Stimulated activated naive CD8-positive, alpha-beta T cell treated with anti-CD3 and anti-CD28 coated beads, Interleukin-15, Interleukin-2, amounts not matched to agents 100 ng/mL and 50 ng/mL, for 24 hours (primary cell): Measurements from ENCODE around the gene TNNC1.

Experiments
- H3K27ac Mint-ChIP-seq: one replicate; pipeline ENCODE4 v1.8.0; 2021; ENCODE audit warnings: mild to moderate bottlenecking, mixed read lengths
- H3K27me3 Mint-ChIP-seq: one replicate; pipeline ENCODE4 v1.8.0; 2021; ENCODE audit warnings: mixed read lengths
- H3K36me3 Mint-ChIP-seq: one replicate; pipeline ENCODE4 v1.8.0; 2021; ENCODE audit warnings: low read depth, mixed read lengths
- H3K4me1 Mint-ChIP-seq: one replicate; pipeline ENCODE4 v1.8.0; 2021; ENCODE audit warnings: low read depth, mixed read lengths
- H3K4me3 Mint-ChIP-seq: one replicate; pipeline ENCODE4 v1.8.0; 2021; ENCODE audit warnings: mild to moderate bottlenecking, mixed read lengths
- H3K9me3 Mint-ChIP-seq: one replicate; pipeline ENCODE4 v1.8.0; 2021; ENCODE audit warnings: mixed read lengths

TNNC1 gene

GRCh38 chr3:52443791-52444687 is 9.8 kb downstream of the TNNC1 start:
- Mint-ChIP-seq H3K9me3 (no peaks in the 10 kb centered on the region), H3K36me3 (no peaks in the 10 kb centered on the region), H3K27ac (no peak overlapping the region), H3K27me3 (no peaks in the 10 kb centered on the region), H3K4me3 (no peak overlapping the region), H3K4me1 (no peaks in the 10 kb centered on the region)

GRCh38 chr3:52443268-52443610 is 10.6 kb downstream of the TNNC1 start:
- Mint-ChIP-seq H3K27ac (no peak overlapping the region), H3K4me3 (no peak overlapping the region), H3K36me3 (no peaks in the 10 kb centered on the region), H3K9me3 (no peaks in the 10 kb centered on the region), H3K4me1 (no peaks in the 10 kb centered on the region), H3K27me3 (no peaks in the 10 kb centered on the region)

DNA sequence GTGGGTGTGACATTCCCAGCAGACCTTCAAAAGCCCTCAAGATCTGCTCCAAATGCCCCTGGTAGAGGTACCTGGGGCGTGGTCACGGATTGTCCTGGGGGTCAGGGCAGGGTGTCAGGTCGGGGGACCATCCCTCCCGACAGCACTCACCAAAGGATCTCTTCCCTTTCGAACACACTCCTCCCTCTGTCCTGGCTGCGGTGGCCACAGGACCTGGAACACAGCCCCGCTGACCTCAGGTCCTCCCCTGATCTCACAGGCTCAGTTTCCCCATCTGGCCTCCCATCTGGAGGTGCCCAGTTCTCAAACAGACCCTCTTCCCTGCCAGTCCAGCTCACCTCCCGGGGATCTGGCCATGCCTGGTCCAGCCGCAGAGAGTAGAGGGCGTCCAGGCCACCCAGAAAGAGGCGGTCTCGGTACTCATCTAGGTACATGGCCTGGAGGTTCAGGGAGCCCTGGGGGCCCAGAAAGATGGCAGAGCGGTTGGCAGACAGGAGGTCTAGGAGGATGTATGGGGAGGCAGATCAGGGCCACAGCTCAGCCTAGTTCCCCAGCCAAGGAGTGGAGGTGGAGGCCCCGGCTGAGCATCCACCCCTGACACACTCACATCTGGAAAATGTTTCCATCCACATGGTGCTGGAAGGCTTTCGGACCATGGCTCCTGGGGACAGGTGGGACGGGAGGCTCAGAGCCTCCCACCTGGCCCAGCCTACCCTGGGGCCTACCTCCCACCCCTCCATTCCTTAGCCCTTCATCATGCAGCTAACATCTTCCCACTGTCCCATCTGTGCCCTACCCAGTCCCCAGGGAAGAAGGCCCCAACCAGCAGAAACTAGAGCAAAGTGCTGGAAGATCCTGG is 11.2 kb downstream of the TNNC1 start:
- Mint-ChIP-seq H3K4me3 (no peak overlapping the region), H3K27me3 (no peaks in the 10 kb centered on the region), H3K9me3 (no peaks in the 10 kb centered on the region), H3K36me3 (no peaks in the 10 kb centered on the region), H3K27ac (no peak overlapping the region), H3K4me1 (no peaks in the 10 kb centered on the region)

DNA sequence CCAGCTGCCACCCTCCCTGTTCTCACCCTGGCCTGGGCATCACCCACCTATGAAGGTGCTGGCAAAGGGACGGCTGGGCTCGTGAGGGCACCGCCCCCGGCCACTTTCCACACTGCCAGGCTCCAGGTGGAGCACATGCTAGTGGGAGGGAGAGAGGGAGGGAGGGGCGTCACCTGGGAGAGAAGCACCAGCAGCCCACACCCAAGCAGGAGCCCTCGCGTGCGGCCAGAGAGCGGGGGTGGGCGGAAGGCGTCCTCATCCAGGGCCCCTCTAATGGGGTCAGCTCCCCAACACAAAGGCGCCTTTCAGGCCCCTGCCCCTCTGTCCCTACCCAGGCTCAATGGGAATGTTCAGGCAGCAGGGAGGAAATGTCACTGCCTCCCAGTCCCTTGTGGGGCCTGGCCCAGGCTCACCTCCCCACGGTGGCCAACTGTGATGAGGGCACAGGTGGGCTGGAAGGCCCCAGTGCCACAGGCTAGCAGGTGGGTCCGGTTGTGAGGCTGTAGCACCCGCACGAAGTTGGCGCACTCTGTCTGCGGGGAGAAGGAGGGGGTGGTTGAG is 12.0 kb downstream of the TNNC1 start:
- Mint-ChIP-seq H3K27ac (no peak overlapping the region), H3K27me3 (no peaks in the 10 kb centered on the region), H3K36me3 (no peaks in the 10 kb centered on the region), H3K4me1 (no peaks in the 10 kb centered on the region), H3K4me3 (no peak overlapping the region), H3K9me3 (no peaks in the 10 kb centered on the region)

GRCh38 chr3:52441091-52441771 is 12.6 kb downstream of the TNNC1 start:
- Mint-ChIP-seq H3K4me1 (no peaks in the 10 kb centered on the region), H3K36me3 (no peaks in the 10 kb centered on the region), H3K4me3 (no peak overlapping the region), H3K27me3 (no peaks in the 10 kb centered on the region), H3K27ac (no peak overlapping the region), H3K9me3 (no peaks in the 10 kb centered on the region)

- Mint-ChIP-seq H3K27ac (no peak overlapping the region), H3K27me3 (no peaks in the 10 kb centered on the region), H3K4me3 (no peak overlapping the region), H3K4me1 (no peaks in the 10 kb centered on the region), H3K9me3 (no peaks in the 10 kb centered on the region), H3K36me3 (no peaks in the 10 kb centered on the region)
Measured at GRCh38 chr3:52440671-52441070, 13.2 kb downstream of the TNNC1 start.

- Mint-ChIP-seq H3K36me3 (no peaks in the 10 kb centered on the region), H3K9me3 (no peaks in the 10 kb centered on the region), H3K27ac (no peak overlapping the region), H3K27me3 (no peaks in the 10 kb centered on the region), H3K4me1 (no peaks in the 10 kb centered on the region), H3K4me3 (no peak overlapping the region)
Measured at GRCh38 chr3:52440249-52440551, 13.6 kb downstream of the TNNC1 start.

DNA sequence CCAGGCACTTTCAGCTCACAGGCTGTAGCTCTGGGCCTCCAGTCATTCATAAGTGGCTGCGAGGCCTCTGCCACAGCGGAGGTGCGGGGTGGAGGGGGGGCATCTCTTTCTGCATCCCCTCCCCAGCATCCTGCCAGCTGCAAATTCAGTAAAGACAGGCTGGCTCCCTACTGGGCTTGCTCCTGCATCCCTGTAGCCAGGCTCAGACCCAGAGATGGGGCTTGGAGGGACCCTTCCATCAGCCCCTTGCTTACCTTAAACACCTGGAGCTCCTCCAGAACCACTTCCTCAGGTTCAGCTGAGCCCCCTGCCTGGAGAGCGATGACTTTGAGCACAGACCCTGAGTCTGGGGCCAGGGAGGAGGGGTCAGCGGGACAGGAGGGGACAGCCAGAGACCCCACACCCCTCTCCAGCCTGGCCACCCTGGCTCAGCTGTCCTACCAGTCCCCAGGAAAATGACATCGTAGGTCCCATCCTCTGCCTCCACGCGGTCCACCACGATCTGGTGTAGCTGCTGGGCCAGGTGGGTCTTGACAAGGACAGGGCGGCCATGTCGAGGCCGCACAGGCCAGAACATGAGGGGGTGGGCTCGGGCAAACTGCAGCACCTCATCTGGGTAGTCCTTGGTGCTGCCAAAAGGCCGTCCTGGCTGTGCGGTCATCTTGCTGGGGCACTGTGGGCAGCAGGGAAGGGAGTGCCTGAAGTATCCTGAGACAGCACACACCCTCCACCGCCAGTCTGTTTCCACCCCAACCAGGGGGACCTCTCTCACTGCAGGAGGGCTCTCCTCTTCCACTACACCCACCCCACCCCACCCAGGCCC is 14.2 kb downstream of the TNNC1 start:
- H3K27me3 Mint-ChIP-seq: no peaks in the 10 kb centered on the region

GRCh38 chr3:52438579-52439425 is 15.0 kb downstream of the TNNC1 start:
- Mint-ChIP-seq H3K27me3 (no peaks in the 10 kb centered on the region), H3K9me3 (no peaks in the 10 kb centered on the region), H3K4me3 (no peak overlapping the region), H3K36me3 (no peaks in the 10 kb centered on the region), H3K4me1 (no peaks in the 10 kb centered on the region), H3K27ac (no peak overlapping the region)

More for the DNA sequence above, 14.2 kb downstream of the TNNC1 start:
- Mint-ChIP-seq H3K9me3 (no peaks in the 10 kb centered on the region), H3K36me3 (no peaks in the 10 kb centered on the region), H3K4me1 (no peaks in the 10 kb centered on the region), H3K27ac (no peak overlapping the region), H3K4me3 (no peak overlapping the region)

DNA sequence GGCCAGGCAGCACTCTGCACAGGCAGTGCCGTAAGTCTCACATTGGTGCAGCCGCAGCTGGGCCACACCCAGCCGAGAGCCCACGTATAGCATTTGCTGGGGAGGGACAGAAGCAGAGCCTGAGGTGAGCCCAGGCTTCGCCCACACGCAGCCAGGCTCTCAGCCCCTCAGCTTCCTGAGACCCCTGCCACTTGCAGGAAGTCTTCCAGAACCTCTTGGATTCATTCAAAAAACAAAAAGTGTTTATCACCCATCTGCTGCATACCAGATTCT is 15.8 kb downstream of the TNNC1 start:
- H3K27ac Mint-ChIP-seq: no peak overlapping the region
- H3K9me3 Mint-ChIP-seq: no peaks in the 10 kb centered on the region
- no peaks in the 10 kb centered on the region for H3K4me1 Mint-ChIP-seq
- no peak overlapping the region for H3K4me3 Mint-ChIP-seq
- H3K27me3 Mint-ChIP-seq: no peaks in the 10 kb centered on the region
- no peaks in the 10 kb centered on the region for H3K36me3 Mint-ChIP-seq

DNA sequence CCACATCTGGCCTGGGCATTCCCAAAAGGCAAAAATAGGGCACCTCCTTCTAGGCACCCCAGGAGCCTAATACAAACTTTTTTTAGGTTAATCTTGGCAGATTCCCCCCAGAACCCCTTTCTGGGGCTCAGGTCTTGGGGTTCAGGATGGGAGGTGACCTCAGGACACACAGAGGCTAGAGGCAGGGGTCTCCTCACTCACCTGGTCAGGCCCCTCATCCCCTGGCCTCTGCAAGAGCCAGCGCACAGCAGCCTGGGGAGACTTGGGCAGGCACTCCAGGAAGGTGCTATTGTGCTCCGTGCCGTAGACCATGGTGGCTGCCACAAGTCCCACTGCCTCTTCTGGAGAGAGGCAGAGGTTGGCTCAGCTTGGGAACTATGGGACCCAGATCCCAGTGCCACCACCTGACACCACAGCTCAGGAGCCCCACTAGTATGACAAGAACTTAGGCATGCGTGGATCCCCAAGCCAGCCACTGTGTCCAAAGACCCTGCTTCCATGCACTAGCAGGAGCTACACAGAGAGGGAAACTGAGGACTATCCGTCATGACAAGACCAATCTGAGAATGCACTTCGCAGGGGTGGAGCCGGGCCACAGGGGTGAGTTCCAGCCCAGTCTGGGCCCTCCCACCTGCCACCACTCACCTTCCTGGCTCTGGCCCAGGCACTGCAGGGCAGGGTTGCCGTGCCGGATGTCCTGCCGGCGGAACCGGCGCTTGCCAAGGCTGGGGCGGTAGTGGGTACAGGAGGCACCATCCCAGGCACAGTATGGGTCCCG is 16.3 kb downstream of the TNNC1 start:
- Mint-ChIP-seq H3K27me3 (no peaks in the 10 kb centered on the region), H3K27ac (no peak overlapping the region), H3K9me3 (no peaks in the 10 kb centered on the region), H3K36me3 (no peaks in the 10 kb centered on the region), H3K4me1 (no peaks in the 10 kb centered on the region), H3K4me3 (no peak overlapping the region)

GRCh38 chr3:52436500-52437149 is 17.2 kb downstream of the TNNC1 start:
- no peak overlapping the region for H3K27ac Mint-ChIP-seq

More at GRCh38 chr3:52436500-52437149, 17.2 kb downstream of the TNNC1 start:
- Mint-ChIP-seq H3K36me3 (no peaks in the 10 kb centered on the region), H3K27me3 (no peaks in the 10 kb centered on the region), H3K4me1 (no peaks in the 10 kb centered on the region), H3K9me3 (no peaks in the 10 kb centered on the region), H3K4me3 (no peak overlapping the region)
